HEK293T (cell line): ENCODE measurements around the gene CYP19A1.

Source experiments
- CTCF ChIA-PET: fragments of 350-600 bp; formaldehyde crosslinking; extraction: SDS; loops from one replicate; lab custom pipeline; 2021; ENCODE audit warnings: antibody characterized with exemption, inconsistent platforms; lab: Yijun Ruan, JAX
- POLR2A ChIA-PET: fragments of 350-600 bp; formaldehyde crosslinking; extraction: SDS; loops from one replicate; lab custom pipeline; 2020; ENCODE audit warnings: antibody characterized with exemption, inconsistent platforms; lab: Yijun Ruan, JAX
- DNase-seq: peaks from one replicate; pipeline ENCODE4 v3.0.0; 2012; ENCODE audit warnings: mixed read lengths; ENCODE audit errors: extremely low spot score
- ARNT ChIP-seq: fragments of 450-650 bp; IDR thresholded peaks from 2 replicates; pipeline ENCODE4 v1.6.1; 2017; ENCODE audit warnings: mild to moderate bottlenecking
- BHLHE40 ChIP-seq: fragments of 450-650 bp; IDR thresholded peaks from 2 replicates; pipeline ENCODE4 v1.6.1; 2016; ENCODE audit warnings: mild to moderate bottlenecking, moderate library complexity, borderline replicate concordance
- CTBP1 ChIP-seq: fragments of 450-650 bp; IDR thresholded peaks from 2 replicates; pipeline ENCODE4 v1.6.1; 2016; ENCODE audit warnings: borderline replicate concordance
- ELF4 ChIP-seq: fragments of 450-650 bp; IDR thresholded peaks from 2 replicates; pipeline ENCODE4 v1.6.1; 2017; ENCODE audit warnings: antibody characterized with exemption
- FOXA1 ChIP-seq: fragments of 450-650 bp; IDR thresholded peaks from 2 replicates; pipeline ENCODE4 v1.6.1; 2016; ENCODE audit warnings: mild to moderate bottlenecking
- FOXK2 ChIP-seq: fragments of 450-650 bp; IDR thresholded peaks from 2 replicates; pipeline ENCODE4 v1.6.1; 2016; ENCODE audit warnings: mild to moderate bottlenecking
- FOXM1 ChIP-seq: fragments of 450-650 bp; IDR thresholded peaks from 2 replicates; pipeline ENCODE4 v1.6.1; 2017; ENCODE audit warnings: mild to moderate bottlenecking, borderline replicate concordance
- HDGF ChIP-seq: fragments of 450-650 bp; IDR thresholded peaks from 2 replicates; pipeline ENCODE4 v1.6.1; 2017; ENCODE audit warnings: antibody characterized with exemption, borderline replicate concordance
- L3MBTL2 ChIP-seq: fragments of 450-650 bp; conservative IDR thresholded peaks from 2 replicates; pipeline ENCODE4 v1.6.1; 2016; ENCODE audit warnings: mild to moderate bottlenecking
- LEF1 ChIP-seq: fragments of 450-650 bp; IDR thresholded peaks from 2 replicates; pipeline ENCODE4 v1.6.1; 2017; ENCODE audit warnings: mild to moderate bottlenecking, borderline replicate concordance
- NFRKB ChIP-seq: fragments of 450-650 bp; IDR thresholded peaks from 2 replicates; pipeline ENCODE4 v1.6.1; 2016; ENCODE audit warnings: mild to moderate bottlenecking, moderate library complexity
- PKNOX1 ChIP-seq: fragments of 450-650 bp; IDR thresholded peaks from 2 replicates; pipeline ENCODE4 v1.6.1; 2016
- SP1 ChIP-seq: fragments of 450-650 bp; IDR thresholded peaks from 2 replicates; pipeline ENCODE4 v1.6.1; 2017
- SUZ12 ChIP-seq: fragments of 450-650 bp; IDR thresholded peaks from 2 replicates; pipeline ENCODE4 v1.6.1; 2016; ENCODE audit warnings: mild to moderate bottlenecking
- TARDBP ChIP-seq: fragments of 450-650 bp; IDR thresholded peaks from 2 replicates; pipeline ENCODE4 v1.6.1; 2016
- ZNF384 ChIP-seq: fragments of 450-650 bp; IDR thresholded peaks from 2 replicates; pipeline ENCODE4 v1.6.1; 2016

CYP19A1 gene

GRCh38 chr15:51331141-51331540, 7.3 kb downstream of the CYP19A1 start:
- TF ChIP-seq HDGF: no peak
- no peak for TF ChIP-seq NFRKB
- no peak for TF ChIP-seq L3MBTL2
- no peak for TF ChIP-seq FOXM1
- no peak for TF ChIP-seq TARDBP
- TF ChIP-seq CTBP1: no peak
- TF ChIP-seq ZNF384: no peak
- ChIA-PET CTCF (no interaction called here), POLR2A (no interaction called here)
- no peak for DNase-seq

GRCh38 chr15:51328926-51329325, 9.5 kb downstream of the CYP19A1 start:
- no peak for DNase-seq
- ChIA-PET POLR2A (no interaction called here), CTCF (no interaction called here)
- TF ChIP-seq BHLHE40: no peak
- no peak for TF ChIP-seq PKNOX1
- no peak for TF ChIP-seq ARNT
- no peak for TF ChIP-seq SP1
- no peak for TF ChIP-seq TARDBP
- TF ChIP-seq L3MBTL2: no peak
- no peak for TF ChIP-seq FOXM1
- no peak for TF ChIP-seq FOXK2
- no peak for TF ChIP-seq ELF4
- TF ChIP-seq LEF1: no peak
- TF ChIP-seq ZNF384: no peak
- TF ChIP-seq CTBP1: no peak
- no peak for TF ChIP-seq NFRKB
- TF ChIP-seq SUZ12: no peak
- no peak for TF ChIP-seq HDGF
- no peak for TF ChIP-seq FOXA1

DNA sequence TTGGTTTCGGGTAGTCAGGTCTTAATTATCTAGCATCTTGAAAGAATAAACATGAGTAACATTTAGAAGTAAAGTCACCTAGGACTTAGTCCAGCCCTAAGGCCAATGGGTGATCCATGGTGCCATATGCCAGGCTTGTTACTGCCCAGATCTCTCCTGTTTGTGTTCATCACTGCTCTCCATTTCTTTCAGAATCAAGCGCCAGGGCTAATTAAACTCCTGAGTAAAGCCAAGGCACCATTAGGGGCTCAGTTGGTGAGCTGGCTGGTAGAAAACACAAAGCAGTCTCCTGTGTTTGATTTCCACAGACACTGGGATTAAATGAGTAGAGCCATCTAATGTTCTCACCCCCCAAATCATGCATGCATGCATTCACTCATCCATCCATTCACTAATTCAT, 11.3 kb downstream of the CYP19A1 start:
- DNase-seq: no peak
- POLR2A ChIA-PET: no interaction called here
- CTCF ChIA-PET: no interaction called here
- TF ChIP-seq CTBP1 (no peak), SUZ12 (no peak), BHLHE40 (no peak), SP1 (no peak), TARDBP (no peak), ARNT (no peak), FOXA1 (no peak), FOXM1 (no peak), LEF1 (no peak), FOXK2 (no peak), PKNOX1 (no peak), NFRKB (no peak), L3MBTL2 (no peak), HDGF (no peak), ELF4 (no peak), ZNF384 (no peak)

DNA sequence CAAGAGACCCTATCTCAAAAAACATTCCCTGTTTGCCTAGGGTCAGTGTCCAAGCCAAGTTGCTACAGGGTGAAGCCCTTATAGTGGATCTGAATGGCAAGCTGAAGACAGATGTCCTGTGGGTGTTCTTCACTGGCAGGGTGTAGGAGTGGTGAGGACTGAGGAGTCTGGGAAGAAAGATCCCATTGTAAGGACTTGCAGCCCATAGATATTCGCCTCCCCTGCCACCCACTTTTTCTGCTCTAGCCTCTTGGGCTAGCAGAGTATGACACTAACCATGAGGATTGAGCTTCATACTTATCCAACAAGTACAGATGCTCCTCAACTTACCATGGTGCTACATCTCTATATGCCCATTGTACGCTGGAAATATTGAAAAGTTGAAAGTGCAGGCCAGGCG, 13.2 kb downstream of the CYP19A1 start:
- ChIA-PET POLR2A (no interaction called here), CTCF (interaction anchor here (0.6 kb wide), 1 partner anchor 38 kb away, joined by 3 read pairs; no protein-coding TSS in a partner anchor)
- no peak for DNase-seq
- TF ChIP-seq BHLHE40: no peak
- TF ChIP-seq ELF4: no peak
- no peak for TF ChIP-seq L3MBTL2
- TF ChIP-seq FOXK2: no peak
- TF ChIP-seq SP1: no peak
- no peak for TF ChIP-seq CTBP1
- no peak for TF ChIP-seq FOXM1
- no peak for TF ChIP-seq NFRKB
- TF ChIP-seq TARDBP: no peak
- TF ChIP-seq HDGF: no peak

DNA sequence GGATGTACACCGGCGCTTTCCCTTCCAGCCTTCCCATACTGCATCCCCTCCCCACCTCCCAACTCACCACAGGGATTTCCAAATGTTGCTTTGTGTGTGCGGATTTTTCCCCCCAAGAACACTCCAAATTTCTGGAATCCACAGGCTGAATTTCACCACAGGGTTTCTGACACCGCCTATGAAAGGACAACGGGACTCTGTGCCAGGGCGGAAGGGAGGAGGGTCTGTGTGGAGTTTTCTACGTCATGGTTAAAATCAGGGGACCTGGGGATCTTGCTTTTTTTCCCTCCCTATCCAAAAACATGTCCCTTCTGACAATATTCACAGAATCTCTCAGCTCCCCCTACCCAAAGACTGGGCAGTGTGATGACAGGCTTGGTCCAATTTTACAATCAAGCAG, 14.6 kb downstream of the CYP19A1 start:
- no peak for TF ChIP-seq HDGF
- no peak for TF ChIP-seq FOXM1
- TF ChIP-seq NFRKB: no peak
- TF ChIP-seq SP1: no peak
- TF ChIP-seq ZNF384: no peak
- no peak for TF ChIP-seq ARNT
- TF ChIP-seq FOXK2: no peak
- TF ChIP-seq BHLHE40: no peak
- no peak for TF ChIP-seq SUZ12
- ChIA-PET POLR2A (no interaction called here), CTCF (no interaction called here)
- DNase-seq: no peak

- ChIA-PET CTCF (interaction anchor here (0.6 kb wide), 1 partner anchor 238 kb away, joined by 3 read pairs; no protein-coding TSS in a partner anchor), POLR2A (no interaction called here)
- TF ChIP-seq FOXM1: no peak
- DNase-seq: no peak
Measured at GRCh38 chr15:51322621-51323296, 15.6 kb downstream of the CYP19A1 start.

GRCh38 chr15:51321316-51321715, 17.1 kb downstream of the CYP19A1 start:
- ChIA-PET CTCF (no interaction called here), POLR2A (no interaction called here)
- TF ChIP-seq PKNOX1 (no peak), NFRKB (no peak), ZNF384 (no peak), FOXM1 (no peak), ELF4 (no peak), L3MBTL2 (no peak), LEF1 (no peak), FOXK2 (no peak), TARDBP (no peak), HDGF (no peak), FOXA1 (no peak), SP1 (no peak), BHLHE40 (no peak), CTBP1 (no peak), ARNT (no peak)
- DNase-seq: no peak
